OCI-LY3 (cell line): Measurements from ENCODE around the gene ANKS1B.

Experiments used
- CTCF ChIP-seq: fragments of 200-600, 300-600 bp; sonication (generic); IDR thresholded peaks from 2 replicates; pipeline ENCODE4 v1.5.1; 2014; ENCODE audit warnings: antibody characterized with exemption, low read length, low read depth
- EZH2phosphoT487 ChIP-seq: fragments of 200-600 bp; shearing (Covaris generic); IDR thresholded peaks from 2 replicates; pipeline ENCODE4 v1.6.1; 2018; ENCODE audit warnings: antibody characterized with exemption, mixed run types, low read depth

- TF ChIP-seq CTCF (no peak), EZH2phosphoT487 (no peak)
These were observed 486.0 kb downstream of the ANKS1B start for GRCh38 chr12:99498756-99499155.
